ENCODE results near the gene RNU6-1.

DNA sequence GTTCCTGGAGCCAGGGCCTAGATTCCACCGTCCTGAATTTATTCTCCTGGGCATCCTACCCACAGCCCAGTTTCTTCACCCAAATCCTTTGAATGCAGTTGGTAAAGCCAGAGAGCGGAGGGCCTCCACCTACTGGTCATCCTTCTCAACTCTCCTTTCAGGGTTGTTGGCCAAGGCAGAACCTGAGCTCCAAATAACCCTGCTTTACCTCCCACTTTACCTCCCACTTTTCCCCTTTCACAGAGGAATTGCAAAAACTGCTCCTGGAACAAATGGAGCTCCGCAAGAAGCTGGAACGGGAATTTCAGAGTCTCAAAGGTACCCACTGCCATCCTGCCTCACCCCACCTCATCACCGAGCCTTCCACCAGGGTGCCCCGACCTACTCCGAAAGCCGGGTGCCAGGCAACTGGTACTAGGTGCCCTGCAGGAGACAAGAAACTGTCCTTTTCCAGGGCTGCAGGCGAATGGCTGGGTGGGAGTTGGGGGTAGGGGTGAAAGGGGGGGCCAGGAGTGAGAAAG is 7.8 kb downstream of the RNU6-1 start:
- TF ChIP-seq ZFP3 (CRISPR knock-in tag; IDR thresholded peaks at IDR 0.05) (no peak), TCF4 (CRISPR knock-in tag; IDR thresholded peaks at IDR 0.05; ENCODE audit: borderline replicate concordance) (no peak), ESRRG (CRISPR knock-in tag; IDR thresholded peaks at IDR 0.05) (no peak), ZC3H10 (CRISPR knock-in tag; IDR thresholded peaks at IDR 0.05) (no peak), TOX (CRISPR knock-in tag; IDR thresholded peaks at IDR 0.05; ENCODE audit: borderline replicate concordance) (no peak), RARB (CRISPR knock-in tag; IDR thresholded peaks at IDR 0.05) (no peak), ARNTL (CRISPR knock-in tag; IDR thresholded peaks at IDR 0.05; ENCODE audit: borderline replicate concordance, low read depth) (no peak), PPARA (CRISPR knock-in tag; IDR thresholded peaks at IDR 0.05; ENCODE audit: borderline replicate concordance) (no peak), ZNF565 (CRISPR knock-in tag; conservative IDR thresholded peaks at IDR 0.05; ENCODE audit: low read depth) (no peak), ZNF8 (CRISPR knock-in tag; IDR thresholded peaks at IDR 0.05) (no peak)
- TF ChIP-seq, protein P1, sequence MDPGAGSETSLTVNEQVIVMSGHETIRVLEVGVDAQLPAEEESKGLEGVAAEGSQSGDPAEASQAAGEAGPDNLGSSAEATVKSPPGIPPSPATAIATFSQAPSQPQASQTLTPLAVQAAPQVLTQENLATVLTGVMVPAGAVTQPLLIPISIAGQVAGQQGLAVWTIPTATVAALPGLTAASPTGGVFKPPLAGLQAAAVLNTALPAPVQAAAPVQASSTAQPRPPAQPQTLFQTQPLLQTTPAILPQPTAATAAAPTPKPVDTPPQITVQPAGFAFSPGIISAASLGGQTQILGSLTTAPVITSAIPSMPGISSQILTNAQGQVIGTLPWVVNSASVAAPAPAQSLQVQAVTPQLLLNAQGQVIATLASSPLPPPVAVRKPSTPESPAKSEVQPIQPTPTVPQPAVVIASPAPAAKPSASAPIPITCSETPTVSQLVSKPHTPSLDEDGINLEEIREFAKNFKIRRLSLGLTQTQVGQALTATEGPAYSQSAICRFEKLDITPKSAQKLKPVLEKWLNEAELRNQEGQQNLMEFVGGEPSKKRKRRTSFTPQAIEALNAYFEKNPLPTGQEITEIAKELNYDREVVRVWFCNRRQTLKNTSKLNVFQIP (CRISPR knock-in tag; IDR thresholded peaks at IDR 0.05; ENCODE audit: borderline replicate concordance, low read depth) = no peak
- TF ChIP-seq, protein P2, sequence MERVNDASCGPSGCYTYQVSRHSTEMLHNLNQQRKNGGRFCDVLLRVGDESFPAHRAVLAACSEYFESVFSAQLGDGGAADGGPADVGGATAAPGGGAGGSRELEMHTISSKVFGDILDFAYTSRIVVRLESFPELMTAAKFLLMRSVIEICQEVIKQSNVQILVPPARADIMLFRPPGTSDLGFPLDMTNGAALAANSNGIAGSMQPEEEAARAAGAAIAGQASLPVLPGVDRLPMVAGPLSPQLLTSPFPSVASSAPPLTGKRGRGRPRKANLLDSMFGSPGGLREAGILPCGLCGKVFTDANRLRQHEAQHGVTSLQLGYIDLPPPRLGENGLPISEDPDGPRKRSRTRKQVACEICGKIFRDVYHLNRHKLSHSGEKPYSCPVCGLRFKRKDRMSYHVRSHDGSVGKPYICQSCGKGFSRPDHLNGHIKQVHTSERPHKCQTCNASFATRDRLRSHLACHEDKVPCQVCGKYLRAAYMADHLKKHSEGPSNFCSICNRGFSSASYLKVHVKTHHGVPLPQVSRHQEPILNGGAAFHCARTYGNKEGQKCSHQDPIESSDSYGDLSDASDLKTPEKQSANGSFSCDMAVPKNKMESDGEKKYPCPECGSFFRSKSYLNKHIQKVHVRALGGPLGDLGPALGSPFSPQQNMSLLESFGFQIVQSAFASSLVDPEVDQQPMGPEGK (CRISPR knock-in tag; IDR thresholded peaks at IDR 0.05; ENCODE audit: borderline replicate concordance) = no peak
- TF ChIP-seq, protein P3, sequence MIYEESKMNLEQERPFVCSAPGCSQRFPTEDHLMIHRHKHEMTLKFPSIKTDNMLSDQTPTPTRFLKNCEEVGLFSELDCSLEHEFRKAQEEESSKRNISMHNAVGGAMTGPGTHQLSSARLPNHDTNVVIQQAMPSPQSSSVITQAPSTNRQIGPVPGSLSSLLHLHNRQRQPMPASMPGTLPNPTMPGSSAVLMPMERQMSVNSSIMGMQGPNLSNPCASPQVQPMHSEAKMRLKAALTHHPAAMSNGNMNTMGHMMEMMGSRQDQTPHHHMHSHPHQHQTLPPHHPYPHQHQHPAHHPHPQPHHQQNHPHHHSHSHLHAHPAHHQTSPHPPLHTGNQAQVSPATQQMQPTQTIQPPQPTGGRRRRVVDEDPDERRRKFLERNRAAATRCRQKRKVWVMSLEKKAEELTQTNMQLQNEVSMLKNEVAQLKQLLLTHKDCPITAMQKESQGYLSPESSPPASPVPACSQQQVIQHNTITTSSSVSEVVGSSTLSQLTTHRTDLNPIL (CRISPR knock-in tag; IDR thresholded peaks at IDR 0.05; ENCODE audit: low read depth) = no peak
